ENCODE results near the gene GTF2H4. TPM values are rescaled to one million over a fixed set of nuclear protein-coding genes. Genes with fewer than 3 reads are reported as not detected.

GTF2H4 gene
- total and polyA plus RNA-seq, 10 of the 15 experiments (the other 5 are each of a cell fraction or from before 2014, with no cell fraction given), result 1.1 to 43.8 (median 18.9) TPM

GRCh38 chr6:30913721-30914075 lies 5.7 kb downstream of the GTF2H4 start (continued):
- no peak for TF ChIP-seq E4F1 (IDR thresholded peaks at IDR 0.05; ENCODE audit: borderline replicate concordance, partially characterized antibody)
- peak; percentile 6 to 31; a peak in 1 of 4 replicates for TF ChIP-seq IKZF2 (IDR thresholded peaks at IDR 0.05)
- TF ChIP-seq EGR1 (IDR thresholded peaks at IDR 0.05; ENCODE audit: borderline replicate concordance in 1 of 2, low read depth in 2 of 2, low read length in 2 of 2), result no peak
- TF ChIP-seq CEBPB (IDR thresholded peaks at IDR 0.05; ENCODE audit: borderline replicate concordance in 1 of 2, low read depth in 2 of 2, low read length in 2 of 2), result no peak
- TF ChIP-seq TAF1 (IDR thresholded peaks at IDR 0.05; ENCODE audit: borderline replicate concordance, low read depth, low read length), result no peak
- TF ChIP-seq ZSCAN29 (IDR thresholded peaks at IDR 0.05), result no peak
- no peak for TF ChIP-seq KLF5 (IDR thresholded peaks at IDR 0.05; ENCODE audit: partially characterized antibody)
- no peak for TF ChIP-seq LARP7 (IDR thresholded peaks at IDR 0.05)
- TF ChIP-seq ZNF24 (IDR thresholded peaks at IDR 0.05), result no peak
- TF ChIP-seq IKZF1 (conservative IDR thresholded peaks at IDR 0.05), result no peak
- 0 out of 2 replicates have a peak, but pooled peaks have one; percentile 27 for TF ChIP-seq ZBED1 (IDR thresholded peaks at IDR 0.05; ENCODE audit: borderline replicate concordance)
- TF ChIP-seq POLR2A (IDR thresholded peaks at IDR 0.05; ENCODE audit: low read depth, low read length), result no peak
